ENCODE results near the gene TRAF3IP3. TPM values are rescaled to one million over a fixed set of nuclear protein-coding genes. Genes with fewer than 3 reads are reported as not detected.

Gene TRAF3IP3
- total RNA-seq, 1 experiment from 2014 or later: not detected

- Histone ChIP-seq H4K20me1 (ENCODE audit: control insufficient read depth, insufficient read depth, insufficient read length) (peaks cover 3% of the 10 kb centered on the region), H3K27ac (ENCODE audit: insufficient read length, low read depth, low read length) (no peak overlapping the region), H2BK120ac (ENCODE audit: low read depth, low read length, poor library complexity, severe bottlenecking) (no peak overlapping the region), H3K9me3 (ENCODE audit: control insufficient read depth, low read depth, low read length) (no peaks in the 10 kb centered on the region), H3K9ac (ENCODE audit: extremely low read depth, insufficient read length, low read length) (no peak overlapping the region), H3K23ac (ENCODE audit: insufficient read length, low read depth, low read length) (no peak overlapping the region), H2BK15ac (ENCODE audit: low read depth, low read length) (no peak overlapping the region), H3K23me2 (ENCODE audit: insufficient read length, low read depth, low read length, poor library complexity, severe bottlenecking) (no peaks in the 10 kb centered on the region), H3K4ac (ENCODE audit: low read depth, low read length) (no peak overlapping the region), H3K4me1 (ENCODE audit: insufficient read depth, low read length) (no peaks in the 10 kb centered on the region), H4K91ac (ENCODE audit: insufficient read length, low read depth, low read length) (no peak overlapping the region), H3K79me1 (ENCODE audit: insufficient read depth, low read depth, low read length, poor library complexity, severe bottlenecking) (no peaks in the 10 kb centered on the region), H4K5ac (ENCODE audit: insufficient read length, low read depth, low read length) (no peak overlapping the region), H3K14ac (ENCODE audit: insufficient read depth, low read length) (0 out of 2 replicates have a peak overlapping the region, but pooled peaks have one; percentile 46), H2BK5ac (ENCODE audit: insufficient read length, low read length) (no peak overlapping the region), H3K79me2 (ENCODE audit: insufficient read depth, low read length) (no peaks in the 10 kb centered on the region), H2AK5ac (ENCODE audit: insufficient read length, low read length) (no peak overlapping the region), H2BK20ac (ENCODE audit: low read depth, low read length, poor library complexity, severe bottlenecking) (no peak overlapping the region), H3K4me2 (ENCODE audit: insufficient read depth, insufficient read length, low read length) (no peak overlapping the region), H3K56ac (ENCODE audit: insufficient read length, low read depth, low read length) (no peak overlapping the region), H2BK12ac (ENCODE audit: insufficient read length, low read depth, low read length) (no peak overlapping the region), H3K18ac (ENCODE audit: insufficient read length, low read depth, low read length) (no peak overlapping the region), H2AFZ (ENCODE audit: low read length) (no peak overlapping the region), H4K8ac (replicated peaks; ENCODE audit: insufficient read length, low read depth, low read length) (no peak overlapping the region), H3T11ph (ENCODE audit: low read length) (no peak overlapping the region), H3K27me3 (ENCODE audit: insufficient read depth, low read length) (no peaks in the 10 kb centered on the region)
- no peak for DNase-seq
- Mint-ChIP-seq H3K27ac (no peak overlapping the region), H3K9me3 (no peaks in the 10 kb centered on the region), H3K4me3 (no peak overlapping the region), H3K27me3 (ENCODE audit: low read depth) (peaks cover 6% of the 10 kb centered on the region; the same call in 1 of the 2 replicates), H3K36me3 (ENCODE audit: insufficient read depth in 1 of 3, low read depth in 3 of 3) (no peaks in the 10 kb centered on the region), H3K4me1 (no peaks in the 10 kb centered on the region)
- no CpG with 5 or more reads among the region's 2 CpGs for WGBS (ENCODE audit: extremely low coverage, insufficient read length, low lambda C conversion rate)
- TF ChIP-seq CTCF (conservative IDR thresholded peaks at IDR 0.05): no peak
Measured at GRCh38 chr1:209775678-209776077, 19.8 kb downstream of the TRAF3IP3 start.
